WI38 (cell line): Measurements from ENCODE around the gene FTO.

ENCODE experiments used
- H3K4me3 ChIP-seq: 2 replicates; pipeline ENCODE4 v1.5.1; 2011; ENCODE audit warnings: low read depth, mild to moderate bottlenecking, control low read depth, low read length
- CTCF ChIP-seq: IDR thresholded peaks from 2 replicates; pipeline ENCODE4 v1.5.1; 2012; ENCODE audit warnings: low read depth, mild to moderate bottlenecking, control low read depth, low read length

Gene FTO

GRCh38 chr16:53816211-53816836 is 112.4 kb downstream of the FTO start:
- TF ChIP-seq CTCF, result no peak
- no peak overlapping the region for H3K4me3 ChIP-seq

- no peak for TF ChIP-seq CTCF
- no peak overlapping the region for H3K4me3 ChIP-seq
These were observed 113.3 kb downstream of the FTO start for GRCh38 chr16:53817117-53817755.

GRCh38 chr16:53817812-53818550 is 114.0 kb downstream of the FTO start:
- TF ChIP-seq CTCF, result no peak
- H3K4me3 ChIP-seq, result no peak overlapping the region

GRCh38 chr16:53821487-53821886 is 117.5 kb downstream of the FTO start:
- no peak overlapping the region for H3K4me3 ChIP-seq
- no peak for TF ChIP-seq CTCF

- no peak overlapping the region for H3K4me3 ChIP-seq
- TF ChIP-seq CTCF, result no peak
These were observed 118.1 kb downstream of the FTO start for GRCh38 chr16:53821957-53822625.

GRCh38 chr16:53822936-53823529 is 119.1 kb downstream of the FTO start:
- no peak for TF ChIP-seq CTCF
- no peak overlapping the region for H3K4me3 ChIP-seq
